B cell (primary cell): ENCODE results near the gene SLC35F5. TPM values are rescaled to one million over a fixed set of nuclear protein-coding genes. Genes with fewer than 3 reads are reported as not detected.
A peak's percentile ranks its signal among the peaks of the same experiment; 100 is the strongest.

Source experiments
- ATAC-seq: fragments of 200-7000 bp; cut with Tn5 transposase; one replicate; pipeline ENCODE4 v1.10.0; 2021; ENCODE audit warnings: low read depth, mild to moderate bottlenecking, moderate number of reproducible peaks, moderate library complexity
- CTCF ChIA-PET: fragments of 350-600 bp; sonication (Branson Sonifier 250); formaldehyde crosslinking; loops from one replicate; lab custom pipeline; 2021; ENCODE audit warnings: antibody characterized with exemption, inconsistent platforms; lab: Charles Lee
- POLR2A ChIA-PET: fragments of 350-600 bp; sonication (Branson Sonifier 250); formaldehyde crosslinking; loops from one replicate; lab custom pipeline; 2021; ENCODE audit warnings: antibody characterized with exemption; lab: Charles Lee
- DNase-seq: peaks from one replicate; pipeline ENCODE4 v3.0.0; 2013
- H2AFZ ChIP-seq: 2 replicates; pipeline ENCODE4 v1.6.1; 2012; ENCODE audit warnings: mild to moderate bottlenecking, low read depth, low read length; ENCODE audit not compliant: insufficient read depth, poor library complexity, severe bottlenecking
- H3K27ac ChIP-seq, 2 donors: 1 replicate in 1 of 2; 2 replicates in 1 of 2; pipeline ENCODE4 v1.5.1; 2012 to 2013; ENCODE audit warnings: low read length in 2 of 2, mild to moderate bottlenecking in 2 of 2, moderate library complexity in 1 of 2
- H3K27me3 ChIP-seq, 4 experiments: fragments of 200-600 bp in 1 of 4; sonication (generic) in 1 of 4; replicated peaks in 1 of 4; 1 replicate in 2 of 4; 2 replicates in 2 of 4; pipeline versions ENCODE4 v1.6.1 to v1.7.0; 2013 to 2016; ENCODE audit warnings: low read length in 3 of 4, mild to moderate bottlenecking in 2 of 4, mixed read lengths in 1 of 4, moderate library complexity in 1 of 4; ENCODE audit not compliant: insufficient read depth in 4 of 4, control insufficient read depth in 3 of 4; ENCODE audit errors: control extremely low read depth in 1 of 4
- H3K36me3 ChIP-seq, 2 experiments: replicated peaks in 1 of 2; 1 replicate in 1 of 2; 2 replicates in 1 of 2; pipeline versions ENCODE4 v1.6.1 to v1.7.1; 2013; ENCODE audit warnings: low read length in 1 of 2; ENCODE audit not compliant: insufficient read depth in 2 of 2, control insufficient read depth in 1 of 2; ENCODE audit errors: control extremely low read depth in 1 of 2, extremely low read depth in 1 of 2
- H3K4me1 ChIP-seq, 2 donors: fragments of 200-600 bp in 1 of 2; sonication (generic) in 1 of 2; 1 replicate in 1 of 2; 2 replicates in 1 of 2; pipeline versions ENCODE4 v1.5.1 to v1.6.1; 2013 to 2017; ENCODE audit warnings: low read length in 2 of 2; ENCODE audit not compliant: control insufficient read depth in 2 of 2, insufficient read depth in 2 of 2
- H3K4me2 ChIP-seq: replicated peaks from 2 replicates; pipeline ENCODE3; 2012; ENCODE audit warnings: mild to moderate bottlenecking, low read depth, low read length; ENCODE audit not compliant: poor library complexity, severe bottlenecking
- H3K4me3 ChIP-seq, 5 experiments: fragments of 200-600 bp in 1 of 5; sonication (generic) in 1 of 5; 1 replicate in 3 of 5; 2 replicates in 2 of 5; pipeline versions ENCODE4 v1.5.1 to v1.7.0; 2011 to 2016; ENCODE audit warnings: low read length in 4 of 5, mild to moderate bottlenecking in 4 of 5, low read depth in 2 of 5, control low read depth in 1 of 5, moderate library complexity in 1 of 5; ENCODE audit not compliant: insufficient read depth in 1 of 5; ENCODE audit errors: control extremely low read depth in 1 of 5, extremely low read depth in 1 of 5
- H3K79me2 ChIP-seq: fragments of 200-600 bp; sonication (generic); one replicate; pipeline ENCODE4 v1.6.0; 2016; ENCODE audit warnings: low read length; ENCODE audit not compliant: control insufficient read depth, insufficient read depth
- H3K9ac ChIP-seq: fragments of 200-600 bp; sonication (generic); 2 replicates; pipeline ENCODE4 v1.6.1; 2017; ENCODE audit warnings: mild to moderate bottlenecking, low read length, moderate library complexity
- H3K9me3 ChIP-seq, 3 donors: one replicate each; pipeline versions ENCODE4 v1.6.1 to v1.7.1; 2013; ENCODE audit warnings: low read length in 2 of 3; ENCODE audit not compliant: control insufficient read depth in 2 of 3, insufficient read depth in 1 of 3; ENCODE audit errors: control extremely low read depth in 1 of 3
- H4K20me1 ChIP-seq: 2 replicates; pipeline ENCODE4 v1.6.0; 2012; ENCODE audit warnings: mild to moderate bottlenecking, low read length; ENCODE audit not compliant: insufficient read depth, control insufficient read depth, poor library complexity, severe bottlenecking
- H3K27ac Mint-ChIP-seq: one replicate; pipeline ENCODE4 v1.8.0; 2021; ENCODE audit warnings: mixed read lengths
- H3K27me3 Mint-ChIP-seq: one replicate; pipeline ENCODE4 v1.8.0; 2021; ENCODE audit warnings: mixed read lengths
- H3K4me1 Mint-ChIP-seq: one replicate; pipeline ENCODE4 v1.8.0; 2021; ENCODE audit warnings: mixed read lengths
- H3K4me3 Mint-ChIP-seq: one replicate; pipeline ENCODE4 v1.8.0; 2021; ENCODE audit warnings: mixed read lengths
- H3K9me3 Mint-ChIP-seq: one replicate; pipeline ENCODE4 v1.8.0; 2022; ENCODE audit warnings: mixed read lengths; ENCODE audit not compliant: insufficient read depth
- CTCF ChIP-seq: fragments of 200-600 bp; IDR thresholded peaks from one replicate; pipeline ENCODE4 v1.8.0; 2022; ENCODE audit warnings: antibody characterized with exemption, mild to moderate bottlenecking
- EZH2 ChIP-seq: IDR thresholded peaks from 2 replicates; pipeline ENCODE4 v1.6.1; 2012; ENCODE audit warnings: borderline replicate concordance, low read depth, mild to moderate bottlenecking, moderate library complexity, low read length; ENCODE audit not compliant: insufficient read depth, poor library complexity, severe bottlenecking
- WGBS: methylation state at CpG from one replicate; pipeline ENCODE4 v1.1.5; 2013; ENCODE audit warnings: missing lambda C conversion rate; ENCODE audit not compliant: insufficient coverage; 5-methylcytosine and 5-hydroxymethylcytosine counted together
- intact Hi-C: fragments of 100-400 bp; cut with micrococcal nuclease; formaldehyde crosslinking; loops from one replicate; pipeline ENCODE4 v1.10.0; 2022
- polyA minus RNA-seq: library from RNA; depleted of rRNA, polyadenylated mRNA; stranded (reverse); fragments of >200 nt; gene quantifications from 2 replicates; pipeline ENCODE4 v1.2.3, GENCODE V29; 2012
- polyA plus RNA-seq: library from polyadenylated mRNA; depleted of rRNA; stranded (reverse); fragments of >200 nt; gene quantifications from 2 replicates; pipeline ENCODE4 v1.2.3, GENCODE V29; 2012
- total RNA-seq, 2 donors: library from RNA; stranded (reverse); fragments of 120-200 nt in 1 of 2; gene quantifications; 1 replicate in 1 of 2; 2 replicates in 1 of 2; pipeline versions ENCODE4 v1.2.3 to v1.2.4, GENCODE V29; 2013 to 2022

The SLC35F5 gene, protein sequence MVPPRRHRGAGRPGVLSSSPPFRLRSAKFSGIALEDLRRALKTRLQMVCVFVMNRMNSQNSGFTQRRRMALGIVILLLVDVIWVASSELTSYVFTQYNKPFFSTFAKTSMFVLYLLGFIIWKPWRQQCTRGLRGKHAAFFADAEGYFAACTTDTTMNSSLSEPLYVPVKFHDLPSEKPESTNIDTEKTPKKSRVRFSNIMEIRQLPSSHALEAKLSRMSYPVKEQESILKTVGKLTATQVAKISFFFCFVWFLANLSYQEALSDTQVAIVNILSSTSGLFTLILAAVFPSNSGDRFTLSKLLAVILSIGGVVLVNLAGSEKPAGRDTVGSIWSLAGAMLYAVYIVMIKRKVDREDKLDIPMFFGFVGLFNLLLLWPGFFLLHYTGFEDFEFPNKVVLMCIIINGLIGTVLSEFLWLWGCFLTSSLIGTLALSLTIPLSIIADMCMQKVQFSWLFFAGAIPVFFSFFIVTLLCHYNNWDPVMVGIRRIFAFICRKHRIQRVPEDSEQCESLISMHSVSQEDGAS
- total RNA-seq (75.5 and 78.4 TPM in 2 replicates), polyA plus RNA-seq (9.8 and 17.8 TPM in 2 replicates), polyA minus RNA-seq (24.2 and 36.0 TPM in 2 replicates)
- 49.5 TPM for total RNA-seq (2013)

- H3K4me1 ChIP-seq: peaks cover 14 to 18% of the 10 kb centered on the region in 2 donors
- ChIA-PET POLR2A (interaction anchor here (0.7 to 2.7 kb wide), 14 partner anchors 56 to 210 kb away, joined by 3 to 33 read pairs (median 6); partner anchors contain the start of gene ACTR3), CTCF (interaction anchor here (0.6 to 3.3 kb wide), 12 partner anchors 13 to 331 kb away, joined by 3 to 14 read pairs (median 4); partner anchors contain the start of gene ACTR3)
- TF ChIP-seq EZH2: no peak
- TF ChIP-seq CTCF: no peak
- H3K9me3 ChIP-seq: no peaks in the 10 kb centered on the region
- peak within 1 kb of the TSS; percentile 75 to 97 (median 91) for H3K4me3 ChIP-seq
- H3K79me2 ChIP-seq: peaks cover 48% of the 10 kb centered on the region
- Mint-ChIP-seq H3K4me3 (peak within 1 kb of the TSS; percentile 92), H3K4me1 (peaks cover 30% of the 10 kb centered on the region), H3K27me3 (no peaks in the 10 kb centered on the region), H3K9me3 (no peaks in the 10 kb centered on the region), H3K27ac (peak within 1 kb of the TSS; percentile 98)
- H4K20me1 ChIP-seq: peaks cover 7% of the 10 kb centered on the region
- peak within 1 kb of the TSS; percentile 80 for H3K4me2 ChIP-seq
- WGBS: under 1% methylated on average over 65 of the region's 76 CpGs
- intact Hi-C loops: loop anchor here (1.0 kb wide), 3 partner anchors 103 to 167 kb away; partner anchors contain the start of gene ACTR3
- peaks cover 0 to under 1% of the 10 kb centered on the region in 2 experiments for H3K36me3 ChIP-seq
- peak within 1 kb of the TSS; percentile 92 for H3K9ac ChIP-seq
- ATAC-seq: peak; percentile 86
- H3K27ac ChIP-seq: peak within 1 kb of the TSS; percentile 87
- peak; percentile 98 for DNase-seq
- H3K27me3 ChIP-seq: no peaks in the 10 kb centered on the region
- peak within 1 kb of the TSS; percentile 94 for H2AFZ ChIP-seq
Observed at GRCh38 chr2:113756355-113757137, at the start of gene SLC35F5. TSS of gene SLC35F5 (minus strand) at chr2:113756642. CDS start at chr2:113756409, 233 bp downstream.
